ENCODE results near the gene IFI27L1. TPM values are rescaled to one million over a fixed set of nuclear protein-coding genes. Genes with fewer than 3 reads are reported as not detected.

Gene IFI27L1
- total RNA-seq, 1 donor from 2014 or later: 30.0 TPM

- H3K9me3 Mint-ChIP-seq (ENCODE audit: unreplicated experiment): no peaks in the 10 kb centered on the region
- no peaks in the 10 kb centered on the region for H3K27me3 Mint-ChIP-seq (ENCODE audit: unreplicated experiment)
- no peak overlapping the region for H3K4me3 Mint-ChIP-seq (ENCODE audit: unreplicated experiment)
- TF ChIP-seq, protein P1, sequence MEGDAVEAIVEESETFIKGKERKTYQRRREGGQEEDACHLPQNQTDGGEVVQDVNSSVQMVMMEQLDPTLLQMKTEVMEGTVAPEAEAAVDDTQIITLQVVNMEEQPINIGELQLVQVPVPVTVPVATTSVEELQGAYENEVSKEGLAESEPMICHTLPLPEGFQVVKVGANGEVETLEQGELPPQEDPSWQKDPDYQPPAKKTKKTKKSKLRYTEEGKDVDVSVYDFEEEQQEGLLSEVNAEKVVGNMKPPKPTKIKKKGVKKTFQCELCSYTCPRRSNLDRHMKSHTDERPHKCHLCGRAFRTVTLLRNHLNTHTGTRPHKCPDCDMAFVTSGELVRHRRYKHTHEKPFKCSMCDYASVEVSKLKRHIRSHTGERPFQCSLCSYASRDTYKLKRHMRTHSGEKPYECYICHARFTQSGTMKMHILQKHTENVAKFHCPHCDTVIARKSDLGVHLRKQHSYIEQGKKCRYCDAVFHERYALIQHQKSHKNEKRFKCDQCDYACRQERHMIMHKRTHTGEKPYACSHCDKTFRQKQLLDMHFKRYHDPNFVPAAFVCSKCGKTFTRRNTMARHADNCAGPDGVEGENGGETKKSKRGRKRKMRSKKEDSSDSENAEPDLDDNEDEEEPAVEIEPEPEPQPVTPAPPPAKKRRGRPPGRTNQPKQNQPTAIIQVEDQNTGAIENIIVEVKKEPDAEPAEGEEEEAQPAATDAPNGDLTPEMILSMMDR (IDR thresholded peaks at IDR 0.05): no peak
- peaks cover 5% of the 10 kb centered on the region for H3K4me1 Mint-ChIP-seq (ENCODE audit: unreplicated experiment)
- H3K36me3 Mint-ChIP-seq (ENCODE audit: unreplicated experiment): peaks cover 6% of the 10 kb centered on the region
- no peak for DNase-seq (ENCODE audit: extremely low spot score, unreplicated experiment)
- no peak overlapping the region for H3K27ac Mint-ChIP-seq (ENCODE audit: unreplicated experiment)
These were observed 21.8 kb downstream of the IFI27L1 start for GRCh38 chr14:94102768-94103482.

DNA sequence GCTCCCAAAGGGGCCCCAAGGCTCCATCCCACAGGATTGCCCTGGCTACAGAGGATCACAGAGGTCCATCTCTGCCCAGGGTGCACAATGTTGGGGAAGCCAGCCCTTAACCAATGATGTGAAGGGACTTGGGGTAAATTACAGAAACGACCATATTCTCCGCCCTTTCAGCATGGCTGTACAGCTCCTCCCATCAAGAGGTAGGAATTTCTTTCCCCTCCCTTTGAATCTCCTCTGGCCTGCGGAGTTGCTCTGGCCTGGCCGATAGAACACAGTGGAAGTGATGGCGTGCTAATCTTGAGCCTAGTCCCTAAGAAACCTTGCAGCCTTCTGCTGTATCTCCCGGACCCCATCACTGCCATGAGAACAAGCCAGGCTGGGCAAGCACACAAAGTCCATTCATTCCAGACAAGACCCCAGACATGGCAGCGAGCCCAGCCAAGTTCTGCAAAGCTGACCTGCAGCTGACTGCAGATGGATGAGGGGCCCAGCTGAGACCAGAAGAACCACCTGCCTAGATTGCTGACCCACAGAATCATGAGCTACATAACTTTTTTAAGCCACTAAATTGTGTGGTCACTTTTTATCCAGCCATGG, 22.5 kb downstream of the IFI27L1 start:
- H3K9me3 Mint-ChIP-seq (ENCODE audit: unreplicated experiment): no peaks in the 10 kb centered on the region
- H3K36me3 Mint-ChIP-seq (ENCODE audit: unreplicated experiment): peaks cover 3% of the 10 kb centered on the region
- peaks cover 5% of the 10 kb centered on the region for H3K4me1 Mint-ChIP-seq (ENCODE audit: unreplicated experiment)
- no peak for DNase-seq (ENCODE audit: extremely low spot score, unreplicated experiment)
- TF ChIP-seq, protein P1 (IDR thresholded peaks at IDR 0.05): no peak
- no peak overlapping the region for H3K27ac Mint-ChIP-seq (ENCODE audit: unreplicated experiment)
- no peaks in the 10 kb centered on the region for H3K27me3 Mint-ChIP-seq (ENCODE audit: unreplicated experiment)
- H3K4me3 Mint-ChIP-seq (ENCODE audit: unreplicated experiment): no peak overlapping the region

GRCh38 chr14:94104731-94105130, 23.6 kb downstream of the IFI27L1 start:
- Mint-ChIP-seq H3K4me3 (ENCODE audit: unreplicated experiment) (no peak overlapping the region), H3K27ac (ENCODE audit: unreplicated experiment) (no peak overlapping the region), H3K4me1 (ENCODE audit: unreplicated experiment) (peaks cover 5% of the 10 kb centered on the region), H3K27me3 (ENCODE audit: unreplicated experiment) (no peaks in the 10 kb centered on the region), H3K9me3 (ENCODE audit: unreplicated experiment) (no peaks in the 10 kb centered on the region), H3K36me3 (ENCODE audit: unreplicated experiment) (no peaks in the 10 kb centered on the region)
- TF ChIP-seq, protein P1 (IDR thresholded peaks at IDR 0.05): no peak
- no peak for DNase-seq (ENCODE audit: extremely low spot score, unreplicated experiment)

DNA sequence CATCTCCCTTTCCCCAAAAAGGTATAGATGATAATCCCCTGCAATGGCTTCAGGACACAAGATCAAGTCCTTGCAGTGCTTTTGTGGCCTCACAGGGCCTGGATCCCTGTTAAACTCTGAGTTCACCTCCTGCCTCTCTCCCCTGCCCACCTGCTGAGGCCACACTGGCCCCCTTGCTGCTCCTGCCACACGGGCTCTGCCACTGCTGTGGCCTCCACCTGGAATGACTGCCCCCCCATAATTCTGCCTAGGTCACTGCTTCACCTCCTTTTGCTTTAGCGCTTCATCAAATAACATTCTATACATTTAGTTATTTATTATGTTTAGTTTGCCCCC, 28.8 kb downstream of the IFI27L1 start:
- Mint-ChIP-seq H3K9me3 (ENCODE audit: unreplicated experiment) (no peaks in the 10 kb centered on the region), H3K36me3 (ENCODE audit: unreplicated experiment) (no peaks in the 10 kb centered on the region), H3K4me1 (ENCODE audit: unreplicated experiment) (peaks cover 6% of the 10 kb centered on the region), H3K4me3 (ENCODE audit: unreplicated experiment) (no peak overlapping the region), H3K27me3 (ENCODE audit: unreplicated experiment) (no peaks in the 10 kb centered on the region), H3K27ac (ENCODE audit: unreplicated experiment) (no peak overlapping the region)
- peak; percentile 49 for DNase-seq (ENCODE audit: extremely low spot score, unreplicated experiment)
- TF ChIP-seq, protein P1 (IDR thresholded peaks at IDR 0.05): no peak

DNA sequence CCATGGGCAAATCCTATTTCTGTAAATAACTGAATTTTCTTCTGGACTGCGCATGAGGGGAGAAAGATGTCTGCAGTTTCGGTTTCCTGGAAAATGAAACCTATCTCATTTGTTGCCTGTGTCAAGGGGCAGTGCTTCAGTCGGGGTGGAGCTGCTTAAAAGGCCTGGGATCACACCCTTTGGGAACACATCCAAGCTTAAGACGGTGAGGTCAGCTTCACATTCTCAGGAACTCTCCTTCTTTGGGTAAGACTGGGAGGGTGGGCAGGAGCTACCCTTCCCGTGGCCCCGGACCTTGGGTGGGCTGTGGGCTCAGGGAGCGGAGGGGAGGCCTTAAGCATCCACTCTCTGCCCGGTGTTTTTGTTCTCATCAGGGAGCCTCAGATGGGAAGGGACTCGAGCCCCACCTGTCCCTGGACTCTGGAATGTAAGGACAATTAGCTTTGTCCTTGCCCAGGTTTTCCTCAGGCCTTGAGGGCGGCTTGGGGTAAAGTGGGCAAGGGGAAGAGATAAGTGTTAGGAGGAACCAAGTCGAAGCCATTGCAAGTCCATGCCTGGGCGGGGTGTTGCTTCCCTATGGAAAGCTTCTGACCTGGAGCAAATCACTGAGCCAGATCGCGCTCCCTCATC, 29.6 kb downstream of the IFI27L1 start, which contains the start of gene IFI27:
Gene IFI27, plus strand, starts transcription at position 185 of the 630 bp plus-strand sequence.
- no peak within 1 kb of the TSS for H3K4me3 Mint-ChIP-seq (ENCODE audit: unreplicated experiment)
- no peaks in the 10 kb centered on the region for H3K36me3 Mint-ChIP-seq (ENCODE audit: unreplicated experiment)
- H3K4me1 Mint-ChIP-seq (ENCODE audit: unreplicated experiment): peaks cover 9% of the 10 kb centered on the region
- no peaks in the 10 kb centered on the region for H3K9me3 Mint-ChIP-seq (ENCODE audit: unreplicated experiment)
- no peaks in the 10 kb centered on the region for H3K27me3 Mint-ChIP-seq (ENCODE audit: unreplicated experiment)
- DNase-seq (ENCODE audit: extremely low spot score, unreplicated experiment): peak; percentile 27
- no peak within 1 kb of the TSS for H3K27ac Mint-ChIP-seq (ENCODE audit: unreplicated experiment)
- TF ChIP-seq, protein P1 (IDR thresholded peaks at IDR 0.05): no peak

Measured in osteocyte (in vitro differentiated cells).